GM21390 (cell line): ENCODE measurements around the gene PSTK.

Source experiments
- ATAC-seq: cut with Tn5 transposase; IDR thresholded peaks from one replicate; pipeline ENCODE4 v1.9.1; 2021; ENCODE audit not compliant: unreplicated experiment

Gene PSTK

GRCh38 chr10:122980209-122981065 is at the start of gene PSTK:
TSS of gene PSTK (plus strand) at chr10:122980401. CDS start at chr10:122980480, 79 bp downstream.
- ATAC-seq, result peak; percentile 98

GRCh38 chr10:122931088-122931906 is 48.9 kb upstream of the PSTK start:
- ATAC-seq, result no peak

GRCh38 chr10:122939133-122939855 is 40.9 kb upstream of the PSTK start:
- ATAC-seq, result no peak

GRCh38 chr10:122939856-122940543 is 40.2 kb upstream of the PSTK start:
- ATAC-seq, result no peak

GRCh38 chr10:122949296-122949695 is 30.9 kb upstream of the PSTK start:
- no peak for ATAC-seq

- peak; percentile 99 for ATAC-seq
Observed at GRCh38 chr10:122953902-122954730, 26.1 kb upstream of the PSTK start, which contains the start of gene C10orf88. TSS of gene C10orf88 (minus strand) at chr10:122954227. CDS start at chr10:122954178, 49 bp downstream.

- ATAC-seq, result no peak
Observed at GRCh38 chr10:122954731-122955050, 25.5 kb upstream of the PSTK start.

- no peak for ATAC-seq
Observed at GRCh38 chr10:122955892-122956291, 24.3 kb upstream of the PSTK start.

GRCh38 chr10:122957474-122957873 is 22.7 kb upstream of the PSTK start:
- no peak for ATAC-seq

GRCh38 chr10:122962405-122962804 is 17.8 kb upstream of the PSTK start:
- ATAC-seq, result no peak

GRCh38 chr10:122966879-122967278 is 13.3 kb upstream of the PSTK start:
- ATAC-seq, result no peak

GRCh38 chr10:122968698-122969097 is 11.5 kb upstream of the PSTK start:
- no peak for ATAC-seq

- ATAC-seq, result no peak
Observed at GRCh38 chr10:122974023-122974422, 6.2 kb upstream of the PSTK start.

- ATAC-seq, result no peak
Observed at GRCh38 chr10:122974543-122975064, 5.6 kb upstream of the PSTK start.

GRCh38 chr10:122981066-122981464 is 864 bp downstream of the PSTK start:
- ATAC-seq, result no peak

GRCh38 chr10:122983898-122984297 is 3.7 kb downstream of the PSTK start:
- no peak for ATAC-seq

- ATAC-seq, result no peak
Observed at GRCh38 chr10:122984708-122985107, 4.5 kb downstream of the PSTK start.

GRCh38 chr10:122986335-122986734 is 6.1 kb downstream of the PSTK start:
- ATAC-seq, result no peak

- ATAC-seq, result no peak
Observed at GRCh38 chr10:122988501-122988900, 8.3 kb downstream of the PSTK start.

GRCh38 chr10:122990278-122990677 is 10.1 kb downstream of the PSTK start:
- ATAC-seq, result no peak
